Hepatocyte (in vitro differentiated cells): ENCODE measurements around the gene GRSF1. TPM values are rescaled to one million over a fixed set of nuclear protein-coding genes. Genes with fewer than 3 reads are reported as not detected.

Experiments used
- DNase-seq: peaks from one replicate; pipeline ENCODE4 v3.0.0-alpha.2; 2016; ENCODE audit warnings: low spot score
- H2AFZ ChIP-seq: fragments of 200-600 bp; sonication (generic); 2 replicates; pipeline ENCODE4 v1.6.0; 2016; ENCODE audit warnings: antibody characterized with exemption, mild to moderate bottlenecking
- H3K27ac ChIP-seq: fragments of 200-600 bp; sonication (generic); 2 replicates; pipeline ENCODE4 v1.5.1; 2016; ENCODE audit warnings: mild to moderate bottlenecking
- H3K27me3 ChIP-seq: fragments of 200-600 bp; sonication (generic); 2 replicates; pipeline ENCODE4 v1.6.1; 2016
- H3K36me3 ChIP-seq: fragments of 200-600 bp; sonication (generic); replicated peaks from 2 replicates; pipeline ENCODE4 v1.5.1; 2016; ENCODE audit warnings: low read depth; ENCODE audit not compliant: insufficient read depth
- H3K4me1 ChIP-seq: fragments of 200-600 bp; sonication (generic); 2 replicates; pipeline ENCODE4 v1.5.1; 2016; ENCODE audit warnings: mild to moderate bottlenecking, moderate library complexity; ENCODE audit not compliant: insufficient read depth
- H3K4me2 ChIP-seq: fragments of 200-600 bp; sonication (generic); 2 replicates; pipeline ENCODE4 v1.6.0; 2016
- H3K4me3 ChIP-seq: fragments of 200-600 bp; sonication (generic); 2 replicates; pipeline ENCODE4 v1.5.1; 2016; ENCODE audit warnings: mild to moderate bottlenecking
- H3K79me2 ChIP-seq: fragments of 200-600 bp; sonication (generic); 2 replicates; pipeline ENCODE4 v1.6.0; 2017; ENCODE audit warnings: mild to moderate bottlenecking
- H3K9me2 ChIP-seq: fragments of 200-600 bp; sonication (generic); replicated peaks from 2 replicates; pipeline ENCODE4 v1.6.0; 2017; ENCODE audit warnings: mild to moderate bottlenecking; ENCODE audit not compliant: insufficient read depth
- H3K9me3 ChIP-seq: fragments of 200-600 bp; sonication (generic); 2 replicates; pipeline ENCODE4 v1.5.1; 2016; ENCODE audit warnings: low read depth, mild to moderate bottlenecking
- H4K20me1 ChIP-seq: fragments of 200-600 bp; sonication (generic); 2 replicates; pipeline ENCODE4 v1.6.0; 2016; ENCODE audit warnings: mild to moderate bottlenecking; ENCODE audit not compliant: insufficient read depth, poor library complexity, severe bottlenecking
- EZH2 ChIP-seq: fragments of 200-600 bp; sonication (generic); IDR thresholded peaks from 2 replicates; pipeline ENCODE4 v1.6.1; 2016; ENCODE audit warnings: antibody characterized with exemption, mild to moderate bottlenecking, borderline replicate concordance
- EZH2phosphoT487 ChIP-seq: fragments of 200-600 bp; sonication (generic); IDR thresholded peaks from one replicate; pipeline ENCODE4 v1.6.1; 2018; ENCODE audit warnings: antibody characterized with exemption, mild to moderate bottlenecking, low read depth, moderate library complexity; ENCODE audit not compliant: unreplicated experiment, severe bottlenecking
- WGBS: methylation state at CpG from one replicate; pipeline ENCODE4 v1.1.6; 2016; ENCODE audit warnings: low lambda C conversion rate; ENCODE audit errors: missing lambda C conversion rate; 5-methylcytosine and 5-hydroxymethylcytosine counted together
- polyA plus RNA-seq: library from polyadenylated mRNA; unstranded; fragments of >200 nt; fragmentation: Nextera tagmentation; extraction: Ambion mirVana; gene quantifications from 2 replicates; pipeline ENCODE4 v1.2.1, GENCODE V29; 2016
- total RNA-seq: library from RNA; depleted of rRNA; stranded (reverse); fragments of >200 nt; gene quantifications from 2 replicates; pipeline ENCODE4 v1.2.3, GENCODE V29; 2014
- TF ChIP-seq, protein P1 (sequence below): fragments of 200-600 bp; sonication (generic); IDR thresholded peaks from 2 replicates; pipeline ENCODE4 v1.5.1; 2016; ENCODE audit warnings: antibody characterized with exemption, mild to moderate bottlenecking; ENCODE audit not compliant: poor library complexity

The GRSF1 gene
- total and polyA plus RNA-seq, 2 experiments from 2014 or later = 80.0 to 85.1 TPM

DNA sequence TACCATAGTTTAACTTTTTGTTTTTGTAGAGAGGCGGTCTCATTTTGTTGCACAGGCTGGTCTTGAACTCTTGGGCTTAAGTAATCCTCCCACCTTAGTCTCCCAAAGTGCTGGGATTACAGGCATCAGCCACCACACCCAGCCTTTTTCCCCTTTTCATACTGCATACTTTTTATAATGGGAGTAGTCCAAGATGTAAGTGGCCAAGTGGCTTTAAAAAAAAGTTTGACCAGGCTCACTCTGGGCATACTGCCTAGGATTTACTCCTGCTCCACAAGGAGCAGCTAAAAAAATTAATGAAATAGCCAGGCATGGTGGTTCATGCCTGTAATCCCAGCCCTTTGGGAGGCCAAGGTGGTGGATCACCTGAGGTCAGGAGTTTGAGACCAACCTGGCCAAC is 6.0 kb downstream of the GRSF1 start:
- no peak overlapping the region for H3K4me3 ChIP-seq
- no peaks in the 10 kb centered on the region for H3K9me3 ChIP-seq
- H3K27ac ChIP-seq = no peak overlapping the region
- TF ChIP-seq, protein P1, sequence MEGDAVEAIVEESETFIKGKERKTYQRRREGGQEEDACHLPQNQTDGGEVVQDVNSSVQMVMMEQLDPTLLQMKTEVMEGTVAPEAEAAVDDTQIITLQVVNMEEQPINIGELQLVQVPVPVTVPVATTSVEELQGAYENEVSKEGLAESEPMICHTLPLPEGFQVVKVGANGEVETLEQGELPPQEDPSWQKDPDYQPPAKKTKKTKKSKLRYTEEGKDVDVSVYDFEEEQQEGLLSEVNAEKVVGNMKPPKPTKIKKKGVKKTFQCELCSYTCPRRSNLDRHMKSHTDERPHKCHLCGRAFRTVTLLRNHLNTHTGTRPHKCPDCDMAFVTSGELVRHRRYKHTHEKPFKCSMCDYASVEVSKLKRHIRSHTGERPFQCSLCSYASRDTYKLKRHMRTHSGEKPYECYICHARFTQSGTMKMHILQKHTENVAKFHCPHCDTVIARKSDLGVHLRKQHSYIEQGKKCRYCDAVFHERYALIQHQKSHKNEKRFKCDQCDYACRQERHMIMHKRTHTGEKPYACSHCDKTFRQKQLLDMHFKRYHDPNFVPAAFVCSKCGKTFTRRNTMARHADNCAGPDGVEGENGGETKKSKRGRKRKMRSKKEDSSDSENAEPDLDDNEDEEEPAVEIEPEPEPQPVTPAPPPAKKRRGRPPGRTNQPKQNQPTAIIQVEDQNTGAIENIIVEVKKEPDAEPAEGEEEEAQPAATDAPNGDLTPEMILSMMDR = no peak
- TF ChIP-seq EZH2 (no peak), EZH2phosphoT487 (no peak)
- WGBS = 100% methylated on average over 1 of the region's 1 CpG
- peaks cover 7% of the 10 kb centered on the region for H3K4me1 ChIP-seq
- no peak overlapping the region for H2AFZ ChIP-seq
- H3K79me2 ChIP-seq = peaks cover 79% of the 10 kb centered on the region
- no peak for DNase-seq
- H3K4me2 ChIP-seq = no peak overlapping the region
- no peaks in the 10 kb centered on the region for H3K9me2 ChIP-seq
- peaks cover 56% of the 10 kb centered on the region for H4K20me1 ChIP-seq
- peaks cover 4% of the 10 kb centered on the region for H3K36me3 ChIP-seq
- H3K27me3 ChIP-seq = no peaks in the 10 kb centered on the region

DNA sequence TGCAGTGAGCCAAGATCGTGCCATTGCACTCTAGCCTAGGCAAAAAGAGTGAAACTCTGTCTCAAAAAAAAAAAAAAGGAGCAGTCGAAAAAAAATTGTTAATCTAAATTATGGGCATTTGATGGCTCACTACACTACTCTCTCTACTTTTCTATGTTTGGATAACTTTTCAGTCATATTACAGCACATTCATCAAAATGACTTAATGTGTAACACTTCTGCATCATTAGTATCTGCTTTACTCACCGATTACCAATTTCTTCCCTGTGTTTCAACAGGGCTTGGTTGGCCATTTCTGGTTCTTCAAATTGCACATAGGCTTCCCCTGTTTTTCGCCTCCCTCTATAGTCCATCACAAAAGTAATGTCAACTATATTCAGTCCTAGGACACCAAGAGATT is 8.4 kb downstream of the GRSF1 start:
- H3K27me3 ChIP-seq = no peaks in the 10 kb centered on the region

DNA sequence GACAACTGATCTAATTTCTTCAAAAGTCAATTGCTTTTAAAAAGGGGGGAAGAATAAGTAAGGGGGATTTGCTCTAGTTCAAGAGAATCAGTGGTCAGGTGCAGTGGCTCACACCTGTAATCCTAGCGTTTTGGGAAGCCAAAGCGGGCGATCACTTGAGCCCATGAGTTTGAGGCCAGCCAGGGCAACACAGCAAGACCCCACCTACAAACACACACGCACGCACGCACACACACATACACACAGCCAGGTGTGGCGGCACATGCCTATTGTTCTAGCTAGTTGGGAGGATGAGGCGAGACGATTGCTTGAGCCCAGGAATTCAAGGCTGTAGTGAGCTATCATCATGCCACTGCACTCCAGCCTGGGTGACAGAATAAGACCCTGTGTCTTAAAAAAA is 9.6 kb downstream of the GRSF1 start:
- no peaks in the 10 kb centered on the region for H3K27me3 ChIP-seq
- no peak for DNase-seq
- H2AFZ ChIP-seq = no peak overlapping the region
- WGBS = 99% methylated on average over 9 of the region's 9 CpGs
- peaks cover 24% of the 10 kb centered on the region for H4K20me1 ChIP-seq
- H3K9me3 ChIP-seq = no peaks in the 10 kb centered on the region
- no peak overlapping the region for H3K4me3 ChIP-seq
- TF ChIP-seq EZH2 (no peak), EZH2phosphoT487 (no peak)
- TF ChIP-seq, protein P1 = no peak
- no peak overlapping the region for H3K4me2 ChIP-seq
- no peaks in the 10 kb centered on the region for H3K4me1 ChIP-seq
- peaks cover 47% of the 10 kb centered on the region for H3K79me2 ChIP-seq
- H3K27ac ChIP-seq = no peak overlapping the region
- H3K36me3 ChIP-seq = peaks cover 4% of the 10 kb centered on the region
- no peaks in the 10 kb centered on the region for H3K9me2 ChIP-seq

More for the DNA sequence above, 8.4 kb downstream of the GRSF1 start:
- Histone ChIP-seq H3K4me2 (no peak overlapping the region), H4K20me1 (peaks cover 34% of the 10 kb centered on the region), H2AFZ (no peak overlapping the region), H3K36me3 (peaks cover 4% of the 10 kb centered on the region), H3K4me3 (no peak overlapping the region), H3K27ac (no peak overlapping the region), H3K79me2 (peaks cover 60% of the 10 kb centered on the region), H3K9me3 (no peaks in the 10 kb centered on the region), H3K9me2 (no peaks in the 10 kb centered on the region), H3K4me1 (no peaks in the 10 kb centered on the region)
- no peak for DNase-seq
- WGBS = 98% methylated on average over 4 of the region's 4 CpGs
- TF ChIP-seq, protein P1 = no peak
- no peak for TF ChIP-seq EZH2phosphoT487
- no peak for TF ChIP-seq EZH2

DNA sequence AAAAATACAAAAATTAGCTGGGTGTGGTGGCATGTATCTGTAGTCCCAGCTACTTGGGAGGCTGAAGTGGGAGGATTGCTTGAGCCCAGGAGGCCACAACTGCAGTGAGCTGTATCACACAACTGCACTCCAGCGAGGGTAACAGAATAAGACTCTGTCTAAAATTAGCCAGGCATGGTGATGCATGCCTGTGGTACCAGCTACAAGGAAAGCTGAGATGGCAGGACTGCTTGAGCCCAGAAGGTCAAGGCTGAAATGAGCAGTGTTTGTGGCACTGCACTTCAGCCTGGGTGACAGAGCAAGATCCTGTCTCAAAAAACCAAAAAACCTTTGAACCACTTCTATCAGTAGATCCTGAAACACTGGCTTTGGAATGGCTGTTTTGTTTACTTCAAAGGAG is 10.2 kb downstream of the GRSF1 start:
- Histone ChIP-seq H3K27ac (no peak overlapping the region), H3K4me1 (no peaks in the 10 kb centered on the region), H3K36me3 (peaks cover 4% of the 10 kb centered on the region), H3K4me3 (no peak overlapping the region), H3K9me3 (no peaks in the 10 kb centered on the region), H4K20me1 (peaks cover 21% of the 10 kb centered on the region), H3K9me2 (no peaks in the 10 kb centered on the region), H3K4me2 (no peak overlapping the region), H3K79me2 (peaks cover 42% of the 10 kb centered on the region), H3K27me3 (no peaks in the 10 kb centered on the region), H2AFZ (no peak overlapping the region)
- 100% methylated on average over 1 of the region's 1 CpG for WGBS
- no peak for DNase-seq
- no peak for TF ChIP-seq EZH2phosphoT487
- no peak for TF ChIP-seq EZH2
- TF ChIP-seq, protein P1 = no peak
